HepG2 (cell line): Measurements from ENCODE around the gene PPP1R1B. TPM values are rescaled to one million over a fixed set of nuclear protein-coding genes. Genes with fewer than 3 reads are reported as not detected.
A peak's percentile ranks its signal among the peaks of the same experiment; 100 is the strongest.

ENCODE experiments used
- ATAC-seq: fragments of 200-7000 bp; cut with Tn5 transposase; 3 replicates; pipeline ENCODE4 v1.9.1; 2020; ENCODE audit warnings: mild to moderate bottlenecking, moderate library complexity
- BruUV-seq: library from RNA; stranded (reverse); fragments of 400-500 nt; replicated peaks from 2 replicates; lab custom pipeline; 2021; lab: Mats Ljungman, UMichigan
- CTCF ChIA-PET: fragments of 300-600 bp; formaldehyde crosslinking; extraction: SDS; loops from one replicate; lab custom pipeline; 2021; ENCODE audit warnings: low total read pairs, inconsistent platforms, low intra/inter-chr PET ratio; lab: Yijun Ruan, JAX
- POLR2A ChIA-PET: fragments of 350-600 bp; sonication (Branson Sonifier 250); formaldehyde crosslinking; loops from one replicate; lab custom pipeline; 2020; ENCODE audit warnings: antibody characterized with exemption, inconsistent platforms; lab: Yijun Ruan, JAX
- DNase-seq: peaks from one replicate; pipeline ENCODE4 v3.0.0-alpha.2; 2015; ENCODE audit warnings: low spot score
- FAIRE-seq: peaks from 3 replicates; lab custom pipeline; 2011; peaks lifted over from hg19 to GRCh38; lab: Jason Lieb, UNC
- H2AFZ ChIP-seq: one replicate; pipeline ENCODE4 v1.6.1; 2011; ENCODE audit warnings: low read length, inconsistent platforms
- H3K27ac ChIP-seq: fragments of 300-600 bp; 3 replicates; pipeline ENCODE4 v1.8.0; 2011; ENCODE audit warnings: mixed run types, mild to moderate bottlenecking, mixed read lengths, low read length, inconsistent platforms; ENCODE audit not compliant: insufficient read depth; ENCODE audit errors: extremely low read length
- H3K27me3 ChIP-seq, 2 experiments: fragments of 200-600 bp in 1 of 2; 2 replicates in 1 of 2; 3 replicates in 1 of 2; pipeline versions ENCODE4 v1.6.0 to v1.8.0; 2011; ENCODE audit warnings: low read length in 2 of 2, mild to moderate bottlenecking in 2 of 2, moderate library complexity in 2 of 2, inconsistent platforms in 1 of 2; ENCODE audit not compliant: insufficient read depth in 2 of 2, control insufficient read depth in 1 of 2
- H3K36me3 ChIP-seq, 2 experiments: fragments of 200-600 bp in 1 of 2; replicated peaks in 1 of 2; 2 replicates in 1 of 2; 3 replicates in 1 of 2; pipeline versions ENCODE4 v1.5.1 to v1.8.0; 2011; ENCODE audit warnings: low read length in 2 of 2, inconsistent platforms in 1 of 2; ENCODE audit not compliant: insufficient read depth in 2 of 2, control insufficient read depth in 1 of 2
- H3K4me1 ChIP-seq: 2 replicates; pipeline ENCODE4 v1.5.1; 2012; ENCODE audit warnings: low read length, inconsistent platforms; ENCODE audit not compliant: insufficient read depth
- H3K4me2 ChIP-seq: 2 replicates; pipeline ENCODE4 v1.6.0; 2011; ENCODE audit warnings: low read depth, low read length, inconsistent platforms
- H3K4me3 ChIP-seq, 3 experiments: fragments of 200-600 bp in 1 of 3; sonication (generic), shearing (Covaris generic) in 1 of 3; replicated peaks in 1 of 3; 2 replicates each; pipeline ENCODE4 v1.5.1; 2011 to 2016; ENCODE audit warnings: low read length in 3 of 3, inconsistent platforms in 2 of 3, low read depth in 2 of 3, mild to moderate bottlenecking in 2 of 3, control low read depth in 1 of 3, mixed read lengths in 1 of 3; ENCODE audit not compliant: insufficient read depth in 1 of 3
- H3K79me2 ChIP-seq: one replicate; pipeline ENCODE4 v1.6.1; 2011; ENCODE audit warnings: low read length, inconsistent platforms; ENCODE audit not compliant: insufficient read depth
- H3K9ac ChIP-seq: 2 replicates; pipeline ENCODE4 v1.6.0; 2011; ENCODE audit warnings: mild to moderate bottlenecking, low read depth, low read length, inconsistent platforms; ENCODE audit not compliant: insufficient read depth
- H3K9me3 ChIP-seq: 2 replicates; pipeline ENCODE4 v1.5.1; 2012; ENCODE audit warnings: mild to moderate bottlenecking, low read length
- H4K20me1 ChIP-seq: 2 replicates; pipeline ENCODE4 v1.6.0; 2011; ENCODE audit warnings: inconsistent platforms, mild to moderate bottlenecking, low read length, moderate library complexity; ENCODE audit not compliant: insufficient read depth
- ELF3 ChIP-seq: IDR thresholded peaks from 2 replicates; pipeline ENCODE4 v1.6.1; 2016; ENCODE audit warnings: missing genetic modification reagents, missing compliant biosample characterization
- FOSL2 ChIP-seq: sonication (generic); formaldehyde crosslinking; IDR thresholded peaks from 2 replicates; pipeline ENCODE4 v1.4.0; 2020; ENCODE audit warnings: missing genetic modification reagents
- HNRNPL ChIP-seq: fragments of 200-400 bp; formaldehyde crosslinking; IDR thresholded peaks from 2 replicates; pipeline ENCODE4 v1.6.1; 2017; ENCODE audit warnings: mild to moderate bottlenecking, low read depth, low read length
- PBX2 ChIP-seq: IDR thresholded peaks from 2 replicates; pipeline ENCODE4 v1.6.1; 2016; ENCODE audit warnings: control low read depth
- ZBTB4 ChIP-seq: sonication (generic); formaldehyde crosslinking; IDR thresholded peaks from 2 replicates; pipeline ENCODE4 v1.4.0; 2020; ENCODE audit warnings: missing genetic modification reagents, mild to moderate bottlenecking, borderline replicate concordance
- ZNF142 ChIP-seq: sonication (generic); formaldehyde crosslinking; IDR thresholded peaks from 2 replicates; pipeline ENCODE4 v1.4.0; 2020; ENCODE audit warnings: missing genetic modification reagents
- ZNF333 ChIP-seq: sonication (generic); formaldehyde crosslinking; IDR thresholded peaks from 2 replicates; pipeline ENCODE4 v1.4.0; 2020; ENCODE audit warnings: mild to moderate bottlenecking, missing genetic modification reagents, borderline replicate concordance
- ZNF354B ChIP-seq: sonication (generic); formaldehyde crosslinking; IDR thresholded peaks from 2 replicates; pipeline ENCODE4 v1.8.0; 2022; ENCODE audit warnings: mild to moderate bottlenecking, missing genetic modification reagents
- ZSCAN25 ChIP-seq: sonication (generic); formaldehyde crosslinking; IDR thresholded peaks from 2 replicates; pipeline ENCODE4 v1.8.0; 2022; ENCODE audit warnings: mild to moderate bottlenecking, missing genetic modification reagents
- WGBS: methylation state at CpG from one replicate; pipeline ENCODE4 v1.1.6; 2017; ENCODE audit warnings: low lambda C conversion rate; 5-methylcytosine and 5-hydroxymethylcytosine counted together
- in situ Hi-C: cut with HindIII; loops from 2 replicates; pipeline ENCODE4 v1.10.0; 2017; ENCODE audit warnings: low pct_unique_long_range_greater_than_20kb; ENCODE audit not compliant: extremely low pct_ligation_motif_present
- intact Hi-C: fragments of 100-400 bp; cut with micrococcal nuclease; formaldehyde crosslinking; loops from one replicate; pipeline ENCODE4 v1.10.0; 2022; ENCODE audit not compliant: unreplicated experiment
- polyA plus RNA-seq, 8 experiments: library from polyadenylated mRNA; depleted of rRNA in 3 of 8; stranded (reverse) in 7 of 8; unstranded in 1 of 8; fragments of >200 nt; fragmentation: Illumina TruSeq in 4 of 8; extraction: Trizol in 4 of 8; gene quantifications; 2 replicates each; pipeline versions ENCODE4 v1.2.1 to v1.2.3, GENCODE V29; 2011 to 2016; ENCODE audit warnings: low read depth in 4 of 8, missing spikeins in 1 of 8, mixed read lengths in 1 of 8; ENCODE audit not compliant: insufficient read depth in 1 of 8
- total RNA-seq, 5 experiments: library from RNA; depleted of rRNA; stranded (reverse); fragments of >200 nt; fragmentation: Illumina TruSeq; extraction: Trizol; gene quantifications; 2 replicates each; pipeline ENCODE4 v1.2.3, GENCODE V29; 2016; ENCODE audit warnings: low read depth in 1 of 5
- TF ChIP-seq, protein P1 (sequence below): sonication (generic); formaldehyde crosslinking; IDR thresholded peaks from 2 replicates; pipeline ENCODE4 v1.4.0; 2020; ENCODE audit warnings: mild to moderate bottlenecking, low read depth, missing genetic modification reagents

PPP1R1B gene
- total and polyA plus RNA-seq, 2 of the 13 experiments (the other 11 are each of a cell fraction or from before 2014, with no cell fraction given), result 0.08 TPM; not detected in 1

DNA sequence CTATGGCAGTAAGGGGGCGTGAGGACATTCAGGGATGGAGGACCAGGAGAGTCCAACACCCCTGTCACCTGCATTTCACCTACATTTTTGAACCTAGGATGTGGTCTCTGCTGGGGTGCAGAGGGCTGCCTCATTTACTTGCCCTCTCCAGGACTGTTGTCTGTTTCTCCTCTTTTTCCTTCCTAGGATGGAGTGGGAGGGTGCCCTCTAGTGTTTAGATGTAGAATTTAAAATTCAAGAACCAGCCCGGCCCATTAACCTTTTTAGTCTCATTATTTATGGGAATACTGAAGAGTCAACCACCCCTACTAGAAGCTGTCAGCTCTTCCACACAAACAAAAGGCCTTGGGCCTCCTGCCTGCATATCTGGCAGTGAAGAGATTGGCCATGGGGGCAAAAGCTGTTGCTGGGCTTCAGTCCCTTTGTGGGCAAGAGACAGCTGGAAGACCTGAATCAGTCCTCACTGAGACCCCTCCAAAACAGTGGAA is 7.7 kb downstream of the PPP1R1B start (continued):
- TF ChIP-seq ZNF142 (CRISPR knock-in tag), result no peak
- no peak for TF ChIP-seq ZSCAN25 (CRISPR knock-in tag)
- TF ChIP-seq ELF3 (CRISPR knock-in tag), result no peak

GRCh38 chr17:39635614-39636176 is 8.9 kb downstream of the PPP1R1B start:
- H3K79me2 ChIP-seq, result peaks cover 29% of the 10 kb centered on the region
- peak overlapping the region; percentile 89; the same call in 1 of the 2 replicates for H3K9ac ChIP-seq
- intact Hi-C loops, result no loop called here
- no peaks in the 10 kb centered on the region for H3K9me3 ChIP-seq
- ChIA-PET POLR2A (interaction anchor here (0.9 to 2.6 kb wide), 4 partner anchors 12 to 104 kb away, joined by 3 to 7 read pairs (median 4); partner anchors contain the start of gene ERBB2), CTCF (interaction anchor here (2.8 to 5.6 kb wide), 2 partner anchors 13 to 18 kb away, joined by 12 to 70 read pairs; no protein-coding TSS in a partner anchor)
- no peaks in the 10 kb centered on the region; a peak in 1 of 5 replicates for H3K36me3 ChIP-seq
- H3K27me3 ChIP-seq, result peaks cover 3 to 26% of the 10 kb centered on the region in 2 experiments; a peak in 3 of 5 replicates
- H2AFZ ChIP-seq, result no peak overlapping the region
- ATAC-seq (no peak), DNase-seq (no peak), FAIRE-seq (no peak)
- peak overlapping the region in 1 of 3 experiments; percentile 87; a peak in 1 of 6 replicates for H3K4me3 ChIP-seq
- H3K4me2 ChIP-seq, result peak overlapping the region; percentile 99
- BruUV-seq, result no TSS peak
- H3K4me1 ChIP-seq, result peaks cover 86% of the 10 kb centered on the region
- H4K20me1 ChIP-seq, result no peaks in the 10 kb centered on the region
- H3K27ac ChIP-seq, result no peak overlapping the region
- WGBS, result 58% methylated on average over 8 of the region's 8 CpGs
- in situ Hi-C loops, result no loop called here
- TF ChIP-seq ZNF354B (CRISPR knock-in tag) (no peak), ZBTB4 (CRISPR knock-in tag) (0 out of 2 replicates have a peak, but pooled peaks have one; percentile 26), ZNF333 (no peak), PBX2 (CRISPR knock-in tag) (no peak), FOSL2 (CRISPR knock-in tag) (no peak), HNRNPL (0 out of 2 replicates have a peak, but pooled peaks have one; percentile 54)
- TF ChIP-seq, protein P1, sequence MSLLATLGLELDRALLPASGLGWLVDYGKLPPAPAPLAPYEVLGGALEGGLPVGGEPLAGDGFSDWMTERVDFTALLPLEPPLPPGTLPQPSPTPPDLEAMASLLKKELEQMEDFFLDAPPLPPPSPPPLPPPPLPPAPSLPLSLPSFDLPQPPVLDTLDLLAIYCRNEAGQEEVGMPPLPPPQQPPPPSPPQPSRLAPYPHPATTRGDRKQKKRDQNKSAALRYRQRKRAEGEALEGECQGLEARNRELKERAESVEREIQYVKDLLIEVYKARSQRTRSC (CRISPR knock-in tag), result no peak
